Measurements from ENCODE around the gene SLC44A5. TPM values are rescaled to one million over a fixed set of nuclear protein-coding genes. Genes with fewer than 3 reads are reported as not detected.
A peak's percentile ranks its signal among the peaks of the same experiment; 100 is the strongest.
"Not testable (repeated sequence)": the region's sequence is repeated elsewhere in the genome, so short reads cannot be mapped to it uniquely, and the experiment has no call there.

Gene SLC44A5
- total RNA-seq, 1 experiment from 2014 or later: 5.9 TPM

- no peak for DNase-seq (ENCODE audit: extremely low read depth, low read depth)
Measured at GRCh38 chr1:75305061-75305460, 305.9 kb downstream of the SLC44A5 start.

- DNase-seq (ENCODE audit: extremely low read depth, low read depth): no peak
Measured at GRCh38 chr1:75293270-75293669, 317.6 kb downstream of the SLC44A5 start.

- no peak for DNase-seq (ENCODE audit: extremely low read depth, low read depth)
Measured at GRCh38 chr1:75292013-75292412, 318.9 kb downstream of the SLC44A5 start.

GRCh38 chr1:75276385-75276784 is 334.5 kb downstream of the SLC44A5 start:
- DNase-seq (ENCODE audit: extremely low read depth, low read depth): no peak

GRCh38 chr1:75275631-75276030 is 335.3 kb downstream of the SLC44A5 start:
- DNase-seq (ENCODE audit: extremely low read depth, low read depth): no peak

- no peak for DNase-seq (ENCODE audit: extremely low read depth, low read depth)
Measured at GRCh38 chr1:75274920-75275506, 335.9 kb downstream of the SLC44A5 start.

GRCh38 chr1:75273110-75273509 is 337.8 kb downstream of the SLC44A5 start:
- DNase-seq (ENCODE audit: extremely low read depth, low read depth): no peak

GRCh38 chr1:75265792-75266191 is 345.1 kb downstream of the SLC44A5 start:
- peak; percentile 19 for DNase-seq (ENCODE audit: extremely low read depth, low read depth)

GRCh38 chr1:75264112-75264511 is 346.8 kb downstream of the SLC44A5 start:
- DNase-seq (ENCODE audit: extremely low read depth, low read depth): no peak

GRCh38 chr1:75263616-75264015 is 347.3 kb downstream of the SLC44A5 start:
- not testable (repeated sequence) for DNase-seq (ENCODE audit: extremely low read depth, low read depth)

- not testable (repeated sequence) for DNase-seq (ENCODE audit: extremely low read depth, low read depth)
Measured at GRCh38 chr1:75261946-75262345, 349.0 kb downstream of the SLC44A5 start.

- DNase-seq (ENCODE audit: extremely low read depth, low read depth): no peak
Measured at GRCh38 chr1:75258351-75258750, 352.6 kb downstream of the SLC44A5 start.

- DNase-seq (ENCODE audit: extremely low read depth, low read depth): no peak
Measured at GRCh38 chr1:75257424-75257823, 353.5 kb downstream of the SLC44A5 start.

- DNase-seq (ENCODE audit: extremely low read depth, low read depth): not testable (repeated sequence)
Measured at GRCh38 chr1:75250114-75250513, 360.8 kb downstream of the SLC44A5 start.

- no peak for DNase-seq (ENCODE audit: extremely low read depth, low read depth)
Measured at GRCh38 chr1:75245239-75245638, 365.7 kb downstream of the SLC44A5 start.

GRCh38 chr1:75243124-75243523 is 367.8 kb downstream of the SLC44A5 start:
- DNase-seq (ENCODE audit: extremely low read depth, low read depth): no peak

- DNase-seq (ENCODE audit: extremely low read depth, low read depth): no peak
Measured at GRCh38 chr1:75237316-75237715, 373.6 kb downstream of the SLC44A5 start.

GRCh38 chr1:75234562-75234961 is 376.4 kb downstream of the SLC44A5 start:
- DNase-seq (ENCODE audit: extremely low read depth, low read depth): no peak

- DNase-seq (ENCODE audit: extremely low read depth, low read depth): peak; percentile 44
Measured at GRCh38 chr1:75233302-75233929, 377.5 kb downstream of the SLC44A5 start.

GRCh38 chr1:75220072-75220471 is 390.8 kb downstream of the SLC44A5 start:
- no peak for DNase-seq (ENCODE audit: extremely low read depth, low read depth)

- DNase-seq (ENCODE audit: extremely low read depth, low read depth): no peak
Measured at GRCh38 chr1:75214017-75214416, 396.9 kb downstream of the SLC44A5 start.

GRCh38 chr1:75211648-75212047 is 399.3 kb downstream of the SLC44A5 start:
- no peak for DNase-seq (ENCODE audit: extremely low read depth, low read depth)

- DNase-seq (ENCODE audit: extremely low read depth, low read depth): no peak
Measured at GRCh38 chr1:75208862-75209261, 402.1 kb downstream of the SLC44A5 start.

Data from NCI-H460 (cell line).